Endothelial cell of umbilical vein (primary cell): ENCODE results near the gene SCN3B. TPM values are rescaled to one million over a fixed set of nuclear protein-coding genes. Genes with fewer than 3 reads are reported as not detected.

Source experiments
- BruUV-seq: library from RNA; stranded (reverse); fragments of 400-500 nt; replicated peaks from 2 replicates; lab custom pipeline; 2021; lab: Mats Ljungman, UMichigan
- CTCF ChIA-PET: fragments of 300-600, 350-600 bp; sonication (Branson Sonifier 250); formaldehyde crosslinking; loops from one replicate; lab custom pipeline; 2021; ENCODE audit warnings: antibody characterized with exemption, inconsistent platforms; lab: Charles Lee
- POLR2A ChIA-PET: fragments of 300-600, 350-600 bp; sonication (Branson Sonifier 250); formaldehyde crosslinking; loops from one replicate; lab custom pipeline; 2021; ENCODE audit warnings: antibody characterized with exemption, inconsistent platforms; lab: Charles Lee
- DNase-seq: peaks from one replicate; pipeline ENCODE4 v3.0.0-alpha.2; 2011; ENCODE audit warnings: low read depth, low spot score
- FAIRE-seq: peaks from 2 replicates; lab custom pipeline; 2011; peaks lifted over from hg19 to GRCh38; lab: Jason Lieb, UNC
- H2AFZ ChIP-seq: 2 replicates; pipeline ENCODE4 v1.6.0; 2012; ENCODE audit warnings: low read depth, low read length, control low read depth, inconsistent platforms
- H3K27ac ChIP-seq: 2 replicates; pipeline ENCODE4 v1.5.1; 2011; ENCODE audit warnings: low read depth, mild to moderate bottlenecking, control low read depth, low read length, moderate library complexity; ENCODE audit not compliant: insufficient read depth
- H3K27me3 ChIP-seq, 2 experiments: 2 replicates each; pipeline versions ENCODE4 v1.6.0 to v1.6.1; 2011; ENCODE audit warnings: low read length in 2 of 2, mixed read lengths in 1 of 2; ENCODE audit not compliant: control insufficient read depth in 2 of 2, insufficient read depth in 2 of 2
- H3K36me3 ChIP-seq, 2 experiments: 2 replicates in 1 of 2; 3 replicates in 1 of 2; pipeline ENCODE4 v1.5.1; 2011; ENCODE audit warnings: low read length in 2 of 2, mild to moderate bottlenecking in 1 of 2, moderate library complexity in 1 of 2; ENCODE audit not compliant: control insufficient read depth in 2 of 2, insufficient read depth in 2 of 2; ENCODE audit errors: extremely low read depth in 1 of 2
- H3K4me1 ChIP-seq: 3 replicates; pipeline ENCODE4 v1.5.1; 2011; ENCODE audit warnings: mild to moderate bottlenecking, low read length; ENCODE audit not compliant: control insufficient read depth, insufficient read depth; ENCODE audit errors: extremely low read depth
- H3K4me2 ChIP-seq: 2 replicates; pipeline ENCODE4 v1.6.1; 2011; ENCODE audit warnings: low read length, control low read depth, mixed read lengths; ENCODE audit not compliant: insufficient read depth
- H3K4me3 ChIP-seq, 3 experiments: fragments of 200-600 bp in 1 of 3; sonication (generic), shearing (Covaris generic) in 1 of 3; replicated peaks in 1 of 3; 2 replicates each; pipeline ENCODE4 v1.5.1; 2011 to 2016; ENCODE audit warnings: control low read depth in 3 of 3, low read length in 3 of 3, mild to moderate bottlenecking in 2 of 3, inconsistent platforms in 1 of 3, low read depth in 1 of 3, moderate library complexity in 1 of 3; ENCODE audit not compliant: insufficient read depth in 1 of 3
- H3K79me2 ChIP-seq: 2 replicates; pipeline ENCODE4 v1.6.0; 2012; ENCODE audit warnings: low read length, inconsistent platforms; ENCODE audit not compliant: control insufficient read depth, insufficient read depth
- H3K9ac ChIP-seq: replicated peaks from 2 replicates; pipeline ENCODE3; 2011; ENCODE audit warnings: low read length, control low read depth; ENCODE audit not compliant: insufficient read depth; ENCODE audit errors: extremely low read depth
- H3K9me1 ChIP-seq: replicated peaks from 3 replicates; pipeline ENCODE4 v1.6.0; 2011; ENCODE audit warnings: mild to moderate bottlenecking, low read length; ENCODE audit not compliant: control insufficient read depth, insufficient read depth; ENCODE audit errors: extremely low read depth
- H3K9me3 ChIP-seq: replicated peaks from 2 replicates; pipeline ENCODE4 v1.5.1; 2012; ENCODE audit warnings: low read length, inconsistent platforms; ENCODE audit not compliant: control insufficient read depth, insufficient read depth
- H4K20me1 ChIP-seq: replicated peaks from 2 replicates; pipeline ENCODE3; 2011; ENCODE audit warnings: mild to moderate bottlenecking, low read length; ENCODE audit not compliant: control insufficient read depth, insufficient read depth; ENCODE audit errors: extremely low read depth
- EZH2 ChIP-seq: IDR thresholded peaks from 2 replicates; pipeline ENCODE4 v1.6.1; 2012; ENCODE audit warnings: borderline replicate concordance, low read depth, mild to moderate bottlenecking, moderate library complexity, low read length, inconsistent platforms; ENCODE audit not compliant: severe bottlenecking
- FOS ChIP-seq: IDR thresholded peaks from 2 replicates; pipeline ENCODE4 v1.6.1; 2011; ENCODE audit warnings: mild to moderate bottlenecking, low read length, moderate library complexity, borderline replicate concordance; ENCODE audit not compliant: insufficient read depth
- GATA2 ChIP-seq: IDR thresholded peaks from 2 replicates; pipeline ENCODE4 v1.7.0; 2011; ENCODE audit warnings: low read depth, mild to moderate bottlenecking, moderate library complexity, mixed read lengths, low read length; ENCODE audit not compliant: insufficient read length, insufficient read depth
- JUN ChIP-seq: IDR thresholded peaks from 2 replicates; pipeline ENCODE4 v1.6.1; 2011; ENCODE audit warnings: borderline replicate concordance, low read depth; ENCODE audit not compliant: insufficient read length, insufficient read depth
- MYC ChIP-seq: IDR thresholded peaks from one replicate; pipeline ENCODE4 v1.6.1; 2011; ENCODE audit warnings: mild to moderate bottlenecking, low read depth, low read length
- POLR2A ChIP-seq: IDR thresholded peaks from 2 replicates; pipeline ENCODE4 v1.6.1; 2012; ENCODE audit warnings: low read depth, mild to moderate bottlenecking, control low read depth, low read length
- POLR2AphosphoS5 ChIP-seq: IDR thresholded peaks from 2 replicates; pipeline ENCODE4 v1.6.1; 2012; ENCODE audit warnings: low read depth, mild to moderate bottlenecking, control low read depth, low read length, moderate library complexity; ENCODE audit not compliant: insufficient read depth
- dilution Hi-C: fragments of 300-500 bp; cut with MboI; formaldehyde crosslinking; loops from one replicate; pipeline ENCODE4 v1.15.0; 2019; ENCODE audit warnings: low sequenced_read_pairs; ENCODE audit not compliant: extremely low pct_ligation_motif_present
- intact Hi-C: fragments of 100-400 bp; cut with micrococcal nuclease; formaldehyde crosslinking; loops from one replicate; pipeline ENCODE4 v1.10.0; 2022
- polyA plus RNA-seq, 4 experiments: library from polyadenylated mRNA; depleted of rRNA in 3 of 4; stranded (reverse) in 3 of 4; unstranded in 1 of 4; fragments of >200 nt; gene quantifications; 2 replicates each; pipeline versions ENCODE4 v1.2.1 to v1.2.3, GENCODE V29; 2011 to 2012; ENCODE audit warnings: missing spikeins in 1 of 4
- total RNA-seq: library from RNA; stranded (reverse); gene quantifications from 2 replicates; pipeline ENCODE4 v1.2.3, GENCODE V29; 2021
- TF ChIP-seq, protein P1 (sequence below), 2 donors: IDR thresholded peaks; 1 replicate in 1 of 2; 2 replicates in 1 of 2; pipeline ENCODE4 v1.5.1; 2011; ENCODE audit warnings: low read length in 2 of 2, mild to moderate bottlenecking in 2 of 2, moderate library complexity in 2 of 2, control low read depth in 1 of 2, inconsistent platforms in 1 of 2, low read depth in 1 of 2; ENCODE audit not compliant: insufficient read depth in 1 of 2; ENCODE audit errors: extremely low read depth in 1 of 2
- TF ChIP-seq, protein P2 (sequence below): IDR thresholded peaks from 2 replicates; pipeline ENCODE4 v1.6.1; 2011; ENCODE audit not compliant: insufficient read depth, insufficient read length

SCN3B gene
- total and polyA plus RNA-seq, 2 donors (not counting 3 experiments of a cell fraction or from before 2014, with no cell fraction given), result 0.72 to 1.4 TPM

DNA sequence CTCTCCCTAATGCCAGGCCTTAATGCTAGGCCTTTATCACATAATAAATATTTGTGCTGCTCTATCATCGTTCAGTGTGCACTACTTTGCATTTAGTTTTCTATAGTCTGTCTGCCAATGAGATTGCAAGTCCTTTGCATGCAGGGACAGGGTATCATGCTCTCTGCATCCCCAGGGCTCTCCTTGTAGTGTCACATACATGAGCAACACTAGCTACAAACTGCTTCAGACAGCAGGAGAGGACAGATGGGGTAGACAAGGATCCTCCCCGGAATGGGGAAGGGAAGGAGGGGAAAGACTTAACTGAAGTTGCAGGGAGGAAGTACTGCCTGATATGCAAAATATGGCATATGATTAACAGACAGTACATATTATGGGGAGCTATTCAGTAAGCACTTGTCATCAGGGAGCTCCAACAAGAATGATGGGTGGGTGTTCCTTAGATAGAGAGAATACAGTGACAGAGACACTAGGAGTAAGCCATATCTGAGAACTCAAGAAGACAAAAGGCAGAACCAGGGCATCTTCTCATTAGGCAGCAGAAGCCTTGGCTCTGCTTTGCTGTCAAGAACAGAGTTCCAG, 44.2 kb upstream of the SCN3B start:
- CTCF ChIA-PET, result interaction anchor here (1.2 to 3.1 kb wide), 3 partner anchors 9 to 44 kb away, joined by 3 to 18 read pairs (median 15); partner anchors contain the start of gene SCN3B
- Histone ChIP-seq H3K9me3 (no peaks in the 10 kb centered on the region), H3K9ac (no peak overlapping the region), H3K36me3 (no peaks in the 10 kb centered on the region), H4K20me1 (no peaks in the 10 kb centered on the region), H3K4me3 (no peak overlapping the region), H3K9me1 (no peaks in the 10 kb centered on the region), H3K79me2 (no peaks in the 10 kb centered on the region), H3K4me2 (no peak overlapping the region), H3K4me1 (no peaks in the 10 kb centered on the region), H2AFZ (no peak overlapping the region), H3K27me3 (peaks cover 0 to 2% of the 10 kb centered on the region in 2 experiments), H3K27ac (no peak overlapping the region)
- BruUV-seq, result no TSS peak
- TF ChIP-seq JUN (no peak), MYC (no peak), POLR2AphosphoS5 (no peak), FOS (no peak), POLR2A (no peak), GATA2 (no peak), EZH2 (no peak)
- TF ChIP-seq, protein P1, sequence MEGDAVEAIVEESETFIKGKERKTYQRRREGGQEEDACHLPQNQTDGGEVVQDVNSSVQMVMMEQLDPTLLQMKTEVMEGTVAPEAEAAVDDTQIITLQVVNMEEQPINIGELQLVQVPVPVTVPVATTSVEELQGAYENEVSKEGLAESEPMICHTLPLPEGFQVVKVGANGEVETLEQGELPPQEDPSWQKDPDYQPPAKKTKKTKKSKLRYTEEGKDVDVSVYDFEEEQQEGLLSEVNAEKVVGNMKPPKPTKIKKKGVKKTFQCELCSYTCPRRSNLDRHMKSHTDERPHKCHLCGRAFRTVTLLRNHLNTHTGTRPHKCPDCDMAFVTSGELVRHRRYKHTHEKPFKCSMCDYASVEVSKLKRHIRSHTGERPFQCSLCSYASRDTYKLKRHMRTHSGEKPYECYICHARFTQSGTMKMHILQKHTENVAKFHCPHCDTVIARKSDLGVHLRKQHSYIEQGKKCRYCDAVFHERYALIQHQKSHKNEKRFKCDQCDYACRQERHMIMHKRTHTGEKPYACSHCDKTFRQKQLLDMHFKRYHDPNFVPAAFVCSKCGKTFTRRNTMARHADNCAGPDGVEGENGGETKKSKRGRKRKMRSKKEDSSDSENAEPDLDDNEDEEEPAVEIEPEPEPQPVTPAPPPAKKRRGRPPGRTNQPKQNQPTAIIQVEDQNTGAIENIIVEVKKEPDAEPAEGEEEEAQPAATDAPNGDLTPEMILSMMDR (IDR thresholded peaks at IDR 0.05; ENCODE audit: extremely low read depth in 1 of 2, insufficient read depth in 1 of 2, low read depth in 1 of 2, low read length in 2 of 2), result no peak
- TF ChIP-seq, protein P2, sequence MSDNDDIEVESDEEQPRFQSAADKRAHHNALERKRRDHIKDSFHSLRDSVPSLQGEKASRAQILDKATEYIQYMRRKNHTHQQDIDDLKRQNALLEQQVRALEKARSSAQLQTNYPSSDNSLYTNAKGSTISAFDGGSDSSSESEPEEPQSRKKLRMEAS, result no peak
- FAIRE-seq (no peak), DNase-seq (no peak)
- dilution Hi-C loops, result no loop called here
- POLR2A ChIA-PET, result no interaction called here
- intact Hi-C loops, result no loop called here
